Endometrial microvascular endothelial cells (primary cell): ENCODE measurements around the gene ABHD12B. TPM values are rescaled to one million over a fixed set of nuclear protein-coding genes. Genes with fewer than 3 reads are reported as not detected.

ENCODE experiments used
- in situ Hi-C: cut with HindIII; loops from 2 replicates; pipeline ENCODE4 v1.10.0; 2017; ENCODE audit warnings: low sequenced_read_pairs, low pct_unique_long_range_greater_than_20kb; ENCODE audit errors: inconsistent ontology term
- total RNA-seq: library from RNA; depleted of rRNA; stranded (reverse); fragments of >200 nt; gene quantifications from one replicate; pipeline ENCODE4 v1.2.3, GENCODE V29; 2015; ENCODE audit errors: inconsistent ontology term

Gene ABHD12B, protein sequence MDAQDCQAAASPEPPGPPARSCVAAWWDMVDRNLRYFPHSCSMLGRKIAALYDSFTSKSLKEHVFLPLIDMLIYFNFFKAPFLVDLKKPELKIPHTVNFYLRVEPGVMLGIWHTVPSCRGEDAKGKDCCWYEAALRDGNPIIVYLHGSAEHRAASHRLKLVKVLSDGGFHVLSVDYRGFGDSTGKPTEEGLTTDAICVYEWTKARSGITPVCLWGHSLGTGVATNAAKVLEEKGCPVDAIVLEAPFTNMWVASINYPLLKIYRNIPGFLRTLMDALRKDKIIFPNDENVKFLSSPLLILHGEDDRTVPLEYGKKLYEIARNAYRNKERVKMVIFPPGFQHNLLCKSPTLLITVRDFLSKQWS
- total RNA-seq: not detected

DNA sequence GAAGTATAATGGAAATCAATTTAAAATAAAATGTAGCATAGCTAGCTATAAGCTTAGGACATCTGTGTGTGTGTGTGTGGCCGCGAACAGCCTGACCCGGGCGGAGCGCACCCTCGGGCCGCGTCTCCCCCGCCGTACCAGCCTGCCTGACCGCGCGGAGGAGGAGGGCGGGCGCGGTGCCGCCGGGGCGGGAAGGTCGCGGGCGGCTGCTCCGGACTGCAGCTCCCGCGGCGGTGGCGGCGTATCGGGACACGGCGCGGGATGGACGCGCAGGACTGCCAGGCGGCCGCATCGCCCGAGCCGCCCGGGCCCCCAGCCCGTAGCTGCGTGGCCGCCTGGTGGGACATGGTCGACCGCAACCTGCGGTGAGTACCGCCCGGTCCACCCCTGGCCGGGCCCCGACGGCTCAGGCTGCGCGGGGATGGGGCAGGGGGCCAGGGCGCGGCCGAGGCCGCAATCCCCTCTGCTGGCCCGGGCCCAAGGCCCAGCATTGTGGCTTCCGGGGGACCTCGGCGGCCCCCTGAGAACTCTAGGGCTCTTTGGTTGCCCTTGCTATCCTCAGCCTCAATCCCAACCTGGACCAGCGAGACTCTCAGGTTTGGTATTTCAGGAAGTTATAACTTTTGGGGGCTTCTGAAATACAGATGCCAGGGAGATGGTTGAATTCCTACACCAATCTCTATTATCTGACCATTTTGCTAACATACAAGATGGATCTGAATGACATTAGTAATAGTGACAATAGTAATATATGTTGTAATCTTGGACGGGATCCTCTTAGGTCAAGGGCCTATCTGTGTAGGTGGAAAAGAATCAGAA, at the start of gene ABHD12B:
ABHD12B (plus strand) TSS at position 140 of the 819 bp plus-strand sequence; CDS start at position 262, 122 bp downstream.
- in situ Hi-C loops: no loop called here

DNA sequence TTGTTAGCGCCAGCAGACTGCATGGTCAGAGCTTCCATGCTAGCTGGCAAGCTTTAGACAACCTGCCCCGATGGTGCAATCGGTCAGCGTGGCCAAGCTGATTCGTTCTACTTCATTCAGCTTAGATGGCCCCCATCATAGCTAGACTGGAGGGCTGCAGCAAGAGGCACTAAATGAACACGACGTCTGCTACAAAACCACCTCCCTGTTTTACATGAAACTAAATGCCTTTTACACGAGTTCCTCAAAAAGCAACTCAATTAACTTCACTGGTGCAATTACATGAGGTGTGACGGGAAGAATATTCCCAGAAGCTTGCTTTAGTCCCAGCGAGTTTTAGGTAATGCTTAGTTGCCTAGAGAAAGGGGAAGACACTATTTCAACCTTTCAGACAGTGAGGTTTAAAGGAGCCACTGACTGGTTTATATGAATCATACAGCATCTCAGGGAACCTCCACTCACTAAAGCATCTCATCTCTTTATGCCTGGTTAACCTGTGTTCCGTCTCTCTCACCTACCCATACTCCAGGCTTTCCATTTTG, 49.3 kb upstream of the ABHD12B start:
- in situ Hi-C loops: no loop called here

DNA sequence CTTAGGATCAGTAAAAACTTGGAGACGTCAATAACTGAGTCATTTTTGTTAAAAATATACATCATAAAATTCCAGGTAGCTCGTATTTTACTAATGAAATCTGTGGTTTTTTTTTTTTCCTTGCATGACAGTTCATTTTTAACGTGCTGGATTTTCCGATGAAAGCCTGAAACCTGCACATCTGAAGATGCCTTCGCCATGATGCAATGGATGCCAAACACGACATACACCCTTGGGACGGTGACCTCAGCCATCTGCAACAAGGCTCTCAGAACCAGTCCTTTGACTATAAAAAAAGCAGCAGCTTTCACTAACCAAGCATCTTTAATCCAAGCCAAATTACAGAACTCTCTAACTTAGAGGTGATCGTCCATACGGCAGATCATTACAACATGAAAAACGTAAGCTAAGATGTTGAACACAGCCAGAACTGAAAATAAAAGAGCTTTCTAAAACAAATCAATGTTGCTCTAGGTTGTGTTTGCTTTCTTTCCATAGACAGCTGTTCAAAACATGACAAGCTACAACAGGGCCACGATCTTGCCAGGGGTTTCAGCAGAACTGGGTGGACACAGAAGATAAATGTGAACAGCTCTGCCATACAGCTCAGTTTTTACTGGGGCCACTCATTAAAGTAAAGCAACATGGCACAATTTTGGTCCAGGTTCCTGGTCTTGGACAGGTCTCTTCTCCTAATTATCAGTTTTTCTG, 48.6 kb upstream of the ABHD12B start:
- in situ Hi-C loops: no loop called here

DNA sequence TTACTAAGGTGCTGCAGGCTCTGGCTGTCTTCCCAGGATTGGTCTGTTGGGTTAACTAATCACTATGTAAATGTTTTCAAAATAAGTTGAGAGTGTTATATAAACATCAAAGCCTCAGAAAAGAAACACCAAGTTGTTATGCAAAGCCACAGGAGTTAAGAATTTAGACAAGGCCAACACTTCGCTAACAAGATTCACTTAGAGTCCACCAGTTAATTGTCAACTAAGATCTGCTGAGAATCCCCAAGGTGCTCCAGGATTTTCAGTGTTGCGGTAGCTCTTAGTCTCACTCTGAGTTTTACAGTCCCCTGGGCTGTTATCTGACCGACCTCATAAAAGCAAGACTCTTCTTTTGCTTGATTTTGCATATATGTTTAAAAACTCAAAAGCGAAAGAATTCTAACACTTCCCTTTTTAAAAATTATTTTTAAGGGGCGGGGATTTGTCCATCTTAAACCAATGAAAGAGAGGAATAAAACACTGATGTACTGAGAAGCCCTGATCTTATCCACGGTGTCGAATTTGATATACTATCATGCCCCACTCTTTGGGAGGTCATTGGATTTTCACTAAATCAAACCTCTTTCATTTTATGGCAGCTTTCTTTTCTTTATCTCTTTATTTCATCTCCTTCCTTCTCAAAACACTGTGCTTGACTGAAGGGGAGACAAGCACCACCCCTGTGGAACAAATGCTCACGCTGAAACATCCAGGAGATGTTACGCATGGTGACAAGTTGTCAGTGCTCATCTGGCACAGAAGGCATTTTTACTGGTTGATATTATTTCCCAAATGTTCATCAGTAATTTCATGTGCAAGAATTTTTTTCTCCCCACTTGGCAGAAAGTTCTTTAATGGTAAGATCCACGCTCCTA, 47.9 kb upstream of the ABHD12B start:
- in situ Hi-C loops: no loop called here

DNA sequence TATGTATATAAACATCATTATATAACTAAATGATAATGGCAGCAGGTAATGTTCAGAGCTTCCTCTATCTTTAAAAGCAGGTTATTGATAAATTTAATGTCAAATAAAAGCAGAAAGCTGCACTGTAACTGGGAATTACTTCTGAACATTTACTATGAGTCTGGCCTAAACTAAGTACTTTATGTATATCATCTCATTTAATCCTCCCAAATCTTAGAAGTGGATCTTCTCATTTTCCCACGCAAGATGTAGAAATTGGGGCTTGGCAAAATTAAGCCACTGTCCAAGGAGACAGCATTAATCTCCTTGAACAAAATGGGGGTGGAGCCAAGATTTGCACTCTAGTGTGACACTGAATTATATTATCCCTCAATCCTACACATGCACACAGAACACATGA, 46.5 kb upstream of the ABHD12B start:
- in situ Hi-C loops: no loop called here

DNA sequence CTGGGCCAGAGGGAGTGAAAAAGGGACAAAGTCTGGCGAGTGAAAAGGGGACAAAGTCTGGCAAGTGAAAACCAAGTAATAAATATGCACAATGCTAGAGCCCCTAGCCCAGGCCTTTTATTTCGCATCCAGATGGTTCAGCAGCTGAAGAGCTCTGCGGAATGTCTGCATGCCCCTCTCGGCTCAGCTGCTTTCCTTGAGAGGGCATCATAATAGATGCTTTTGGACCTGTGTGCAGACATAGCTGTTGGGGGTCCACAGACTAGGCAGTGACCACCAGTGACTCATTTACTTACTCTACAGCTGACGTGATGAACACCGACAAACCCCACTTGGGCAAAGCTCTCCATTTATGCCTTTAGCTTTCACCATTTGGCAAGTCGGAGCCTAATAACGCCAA, 45.2 kb upstream of the ABHD12B start:
- in situ Hi-C loops: no loop called here

DNA sequence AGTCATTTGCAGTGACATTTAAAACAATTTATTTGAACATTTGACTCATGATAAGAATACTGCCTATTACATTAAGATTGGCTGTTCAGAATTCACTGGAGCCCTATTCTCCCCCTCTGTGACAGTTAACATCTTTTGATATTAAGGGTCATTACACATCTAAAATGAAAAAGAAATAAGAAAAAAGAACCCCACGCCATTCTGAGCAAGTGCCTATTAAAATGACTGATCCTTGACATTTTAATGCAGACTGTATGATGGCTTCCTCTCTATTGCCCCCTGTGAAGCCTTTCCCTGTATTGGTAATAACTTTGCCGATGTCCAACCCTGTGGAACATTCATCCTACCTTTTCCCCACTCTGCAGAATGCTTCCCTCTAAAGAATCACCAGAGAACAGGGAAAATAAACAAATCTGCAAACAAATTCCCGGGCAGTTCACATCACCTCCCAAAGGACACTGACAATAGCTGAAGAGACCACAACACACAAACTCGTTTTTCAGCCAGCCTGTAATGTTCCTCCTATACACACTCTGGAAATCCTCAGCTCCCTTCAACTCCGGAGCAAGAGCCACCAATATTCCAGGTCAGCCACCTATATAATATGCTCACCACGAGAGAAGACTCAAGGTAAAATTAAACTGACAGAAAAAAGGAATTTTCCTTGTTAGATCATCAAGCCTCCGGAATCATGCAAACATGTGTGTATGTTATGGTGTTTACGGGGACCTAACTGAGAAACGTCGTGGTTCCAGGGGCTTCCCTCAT, 42.9 kb upstream of the ABHD12B start:
- in situ Hi-C loops: no loop called here

DNA sequence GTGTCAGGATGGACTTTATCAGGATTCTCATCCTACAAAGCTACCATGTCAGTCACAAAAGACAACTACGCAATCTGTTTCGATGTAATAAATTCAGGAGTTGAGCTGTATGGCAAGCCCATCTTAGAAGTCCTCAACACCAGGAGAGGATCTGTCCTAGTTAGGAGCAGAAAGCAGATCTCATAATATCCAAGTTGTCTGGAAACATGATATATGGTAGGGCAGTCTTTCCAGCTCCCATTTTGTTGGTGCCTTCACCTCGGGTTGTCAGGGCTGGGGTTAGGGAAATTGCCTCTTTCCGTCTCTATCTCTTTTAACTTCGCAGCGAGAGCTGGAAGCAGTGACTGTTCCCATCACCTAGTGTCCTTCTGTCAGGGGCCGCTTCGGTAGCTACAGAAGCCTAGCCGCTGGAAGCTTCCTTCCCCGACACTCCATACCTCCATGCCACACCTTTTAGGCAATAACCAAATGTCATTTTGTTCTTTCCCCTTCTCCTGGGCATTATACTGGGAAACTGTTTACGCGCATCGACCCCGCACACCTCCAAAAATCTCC, 42.3 kb upstream of the ABHD12B start:
- in situ Hi-C loops: no loop called here

DNA sequence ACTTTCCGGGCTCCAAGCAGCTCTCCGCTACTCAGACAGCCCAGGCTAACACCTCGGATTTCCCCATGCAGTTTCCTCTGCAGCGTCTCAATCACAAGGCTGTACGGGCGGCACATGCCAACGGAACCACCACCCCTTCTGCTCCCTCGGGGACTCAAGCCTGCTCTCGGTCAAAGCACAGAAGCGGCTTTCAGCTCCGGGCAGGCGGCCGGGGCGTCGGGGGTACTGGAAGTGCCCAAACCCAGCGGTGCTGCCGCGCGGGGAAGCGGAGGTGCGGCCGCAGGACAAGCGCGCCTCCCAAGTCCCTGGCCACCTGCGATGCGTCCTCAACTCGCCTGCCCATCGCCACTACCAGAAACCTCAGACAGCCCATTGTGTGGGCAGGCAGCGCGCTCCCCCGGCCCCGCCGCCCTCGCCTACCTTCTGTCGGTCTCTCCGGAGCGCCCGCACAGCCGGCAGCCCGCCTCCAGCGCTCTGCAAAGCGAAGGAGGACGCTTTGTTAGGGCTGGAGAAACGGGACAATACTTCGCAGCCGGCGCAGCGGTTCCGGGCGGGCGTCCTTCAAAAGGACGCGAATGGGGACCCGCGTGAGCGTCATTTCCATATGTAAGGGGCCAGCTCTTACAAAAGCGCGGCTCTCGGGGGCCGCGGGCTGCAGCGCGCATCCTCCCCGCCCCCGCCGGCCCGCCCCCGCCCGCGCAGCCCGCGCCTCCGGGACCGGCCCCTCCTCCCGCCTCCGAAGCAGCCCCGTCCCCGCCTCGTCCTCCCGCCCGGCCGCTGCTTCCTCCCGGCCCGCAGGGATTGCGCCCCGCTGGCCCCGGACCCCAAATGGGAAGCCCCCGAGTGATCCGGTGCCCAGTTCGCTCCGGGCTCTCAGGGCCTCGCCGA, 41.6 kb upstream of the ABHD12B start:
- in situ Hi-C loops: no loop called here

DNA sequence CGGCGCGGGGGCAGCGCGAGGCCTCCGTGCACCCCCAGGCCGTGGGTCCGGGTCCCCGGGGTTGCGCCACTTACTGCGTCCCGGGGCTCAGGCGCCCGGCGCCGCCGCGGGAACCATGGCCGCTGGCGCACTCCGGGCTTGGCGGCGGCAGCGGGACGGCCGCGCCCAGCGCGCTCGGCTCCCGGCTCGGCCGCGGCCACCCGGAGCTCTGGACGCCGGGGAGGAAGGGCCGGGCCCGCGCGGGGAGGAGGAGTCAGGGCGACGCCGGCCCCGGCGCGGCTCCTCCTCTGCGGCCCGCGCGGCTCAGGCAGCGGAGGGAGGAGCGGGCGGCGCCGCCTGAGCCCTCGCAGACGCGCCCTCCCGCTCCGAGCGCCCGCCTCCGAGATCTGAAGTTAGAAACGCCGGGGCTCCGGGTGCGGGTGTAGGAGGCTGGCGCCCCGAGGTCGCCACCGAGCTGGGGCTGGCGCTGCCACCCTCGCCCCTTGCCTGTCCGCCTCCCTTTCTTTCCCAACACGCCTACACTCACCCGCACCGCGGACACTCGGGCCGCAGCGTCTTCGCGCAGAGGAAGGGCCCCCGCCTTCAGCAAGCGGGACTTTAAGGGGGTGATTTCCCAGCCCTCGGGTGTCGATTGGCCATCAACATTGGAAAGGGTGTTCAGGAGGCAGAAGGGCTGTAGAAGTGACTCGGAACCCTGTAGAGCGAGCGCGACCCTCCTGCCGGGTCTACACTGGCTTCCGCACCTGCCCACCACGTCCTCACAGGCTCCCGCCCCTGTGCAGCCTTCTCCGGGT, 40.7 kb upstream of the ABHD12B start, which contains the start of gene NIN:
NIN (minus strand) TSS at position 231 of the 794 bp plus-strand sequence. CDS start 9,106 bp downstream, outside the sequence.
- in situ Hi-C loops: no loop called here

DNA sequence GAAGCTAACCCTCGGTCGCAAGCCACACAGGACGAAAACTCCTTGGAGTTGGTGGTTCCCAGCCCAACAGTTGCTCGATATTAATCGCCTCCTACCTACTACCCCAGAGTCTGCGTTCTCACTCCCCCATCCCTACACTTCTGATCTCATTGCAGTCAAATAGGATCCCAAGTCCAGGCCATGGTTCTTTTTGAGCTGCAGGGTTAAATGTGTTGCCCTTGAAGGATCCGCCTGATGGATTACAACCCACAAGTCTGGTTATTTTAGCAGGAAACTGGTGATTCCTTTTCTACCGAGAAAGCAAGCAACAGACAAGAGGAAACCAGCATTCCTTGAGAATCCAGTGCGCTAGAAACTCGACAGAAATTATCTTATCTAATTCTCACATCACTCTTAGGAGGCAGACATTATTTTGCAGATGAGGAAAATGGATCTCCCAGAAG, 40.1 kb upstream of the ABHD12B start:
- in situ Hi-C loops: no loop called here

DNA sequence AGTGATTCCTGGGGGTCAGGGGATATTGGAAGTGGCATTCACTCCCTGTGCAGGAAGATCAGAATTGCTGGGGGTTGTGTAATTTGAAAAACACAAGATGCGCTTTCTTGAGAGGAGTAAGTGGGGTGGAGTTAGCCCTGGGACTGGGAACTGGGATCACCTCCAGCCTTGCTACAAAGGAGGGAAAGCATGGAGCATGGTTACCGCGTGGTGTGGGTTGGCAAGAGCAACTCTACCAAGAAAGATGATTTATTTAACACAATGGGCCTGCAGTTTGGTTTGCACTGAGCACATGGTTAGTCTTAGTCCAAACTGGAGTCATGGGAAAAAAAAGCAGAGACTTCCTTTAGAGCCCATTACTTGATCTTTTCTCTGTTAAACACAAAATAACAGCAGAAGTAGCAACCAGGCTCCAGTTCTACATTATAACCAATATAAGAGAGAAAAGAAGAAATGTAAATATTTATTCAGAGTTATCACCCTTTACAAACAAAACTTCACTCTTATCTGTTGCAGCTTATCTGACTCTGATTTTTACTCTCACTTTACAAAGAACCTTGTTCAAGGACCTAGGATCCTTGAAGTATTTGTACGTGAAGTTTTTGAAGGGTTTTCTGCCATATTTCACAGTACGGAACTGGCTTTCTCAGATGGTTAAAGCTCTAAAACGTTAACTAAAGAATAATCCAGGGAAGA, 38.8 kb upstream of the ABHD12B start:
- in situ Hi-C loops: no loop called here

DNA sequence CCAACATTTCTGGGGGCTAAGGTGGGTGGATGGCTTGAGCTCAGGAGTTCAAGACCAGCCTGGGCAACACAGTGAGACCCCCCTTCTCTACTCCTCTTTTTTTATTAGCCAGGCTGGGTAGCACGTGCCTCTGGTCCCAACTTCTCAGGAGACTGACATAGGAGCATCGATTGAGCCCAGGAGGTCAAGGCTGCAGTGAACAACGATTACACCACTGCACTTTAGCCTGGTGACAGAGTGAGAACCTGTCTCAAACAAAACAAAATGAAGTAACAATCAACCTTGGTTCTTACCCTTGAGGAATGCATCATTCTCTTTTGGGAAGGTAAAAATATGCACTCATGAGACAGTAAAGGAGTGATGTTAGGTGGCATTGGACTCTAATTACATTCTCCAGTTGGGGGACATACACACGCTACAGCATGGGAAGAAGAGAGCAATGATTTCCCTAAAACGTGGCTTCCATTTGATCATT, 37.0 kb upstream of the ABHD12B start:
- in situ Hi-C loops: no loop called here

DNA sequence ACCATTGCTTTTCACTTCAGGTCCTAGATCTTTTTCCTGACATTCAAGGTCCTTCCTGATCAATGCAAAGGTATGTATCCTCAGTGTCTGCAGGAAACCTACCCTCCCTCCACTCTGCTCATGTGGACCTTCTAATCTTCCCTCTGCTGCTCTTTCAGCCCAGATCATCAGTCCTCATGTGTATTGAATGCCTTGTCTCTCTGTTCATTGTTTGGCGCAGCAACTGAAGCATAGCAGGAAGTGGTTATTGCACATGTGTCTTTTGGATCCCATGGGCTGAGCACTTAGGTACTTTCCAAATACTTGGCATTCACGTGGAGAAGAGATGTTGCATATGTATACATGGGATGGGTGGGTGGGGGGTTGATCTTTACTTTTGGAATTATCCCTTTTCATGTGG, 36.6 kb upstream of the ABHD12B start:
- in situ Hi-C loops: no loop called here

DNA sequence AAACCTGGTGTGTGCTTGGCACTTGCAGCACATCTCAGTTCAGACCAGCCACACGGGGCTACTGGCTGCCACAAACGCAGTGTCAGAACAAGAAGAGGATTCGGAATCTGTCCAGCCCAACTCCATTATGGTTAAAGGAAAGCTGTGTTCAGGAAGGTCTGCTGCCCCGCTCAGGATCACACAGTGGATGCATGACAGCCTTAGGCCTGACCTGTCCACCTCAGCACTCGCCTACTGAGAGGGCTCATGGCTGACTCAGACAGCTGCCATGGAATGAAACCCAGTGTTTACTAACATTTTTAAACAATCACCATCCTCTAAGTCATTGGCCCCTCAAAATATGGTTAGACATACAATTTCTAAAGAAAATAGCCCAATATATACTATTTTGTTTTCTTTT, 35.3 kb upstream of the ABHD12B start:
- in situ Hi-C loops: no loop called here
